Right lobe of liver (tissue), 6 donors: ENCODE measurements around the gene UBE2G2. TPM values are rescaled to one million over a fixed set of nuclear protein-coding genes. Genes with fewer than 3 reads are reported as not detected.

Experiments used
- ATAC-seq, 4 donors: fragments of 200-7000 bp; cut with Tn5 transposase; one replicate each; pipeline ENCODE4 v1.9.1; 2020; ENCODE audit warnings: mild to moderate bottlenecking in 4 of 4, moderate library complexity in 4 of 4
- DNase-seq, 3 donors: peaks; one replicate each; pipeline ENCODE4 v3.0.0-alpha.2; 2020
- H3K27ac ChIP-seq, 3 donors: fragments of 200-600 bp; one replicate each; pipeline ENCODE4 v1.8.0; 2022
- H3K27me3 ChIP-seq, 2 donors: fragments of 200-600 bp; one replicate each; pipeline ENCODE4 v1.8.0; 2022
- H3K36me3 ChIP-seq, 4 donors: fragments of 200-600 bp; sonication (generic) in 1 of 4; one replicate each; pipeline versions ENCODE4 v1.5.1 to v1.8.0; 2017 to 2022; ENCODE audit warnings: control low read depth in 1 of 4
- H3K4me1 ChIP-seq, 4 donors: fragments of 200-600 bp; sonication (generic) in 1 of 4; one replicate each; pipeline versions ENCODE4 v1.5.1 to v1.8.0; 2017 to 2022; ENCODE audit warnings: control low read depth in 1 of 4
- H3K4me3 ChIP-seq, 3 donors: fragments of 200-600 bp; one replicate each; pipeline ENCODE4 v1.8.0; 2022
- H3K9me3 ChIP-seq, 4 donors: fragments of 200-600 bp; sonication (generic) in 1 of 4; one replicate each; pipeline versions ENCODE4 v1.5.1 to v1.8.0; 2017 to 2022; ENCODE audit warnings: control low read depth in 1 of 4
- POLR2A ChIP-seq: fragments of 450-650 bp; IDR thresholded peaks from one replicate; pipeline ENCODE4 v1.6.1; 2017; ENCODE audit warnings: antibody characterized with exemption, mild to moderate bottlenecking
- WGBS: methylation state at CpG from one replicate; pipeline ENCODE4 v1.1.6; 2018; ENCODE audit warnings: low coverage, low lambda C conversion rate; ENCODE audit not compliant: insufficient coverage; ENCODE audit errors: missing lambda C conversion rate; 5-methylcytosine and 5-hydroxymethylcytosine counted together
- intact Hi-C, 2 donors: fragments of 100-400 bp; cut with DNase I; formaldehyde crosslinking; loops; one replicate each; pipeline versions ENCODE4 v1.11.2 to v1.14.1; 2022
- total RNA-seq, 6 experiments: library from RNA; depleted of rRNA in 2 of 6; stranded (reverse); fragments of >200 nt in 2 of 6; fragmentation: NEBNext Ultra II Directional in 3 of 6; extraction: Animal tissue kit (Norgen Biotek cat#: 25700) in 3 of 6; gene quantifications; one replicate each; pipeline versions ENCODE4 v1.1.0 to v1.2.4, GENCODE V29; 2016 to 2023
- TF ChIP-seq, protein P1 (sequence below), 4 donors: fragments of 200-600 bp in 3 of 4; fragments of 450-650 bp in 1 of 4; IDR thresholded peaks; one replicate each; pipeline versions ENCODE4 v1.5.1 to v1.8.0; 2016 to 2022; ENCODE audit warnings: antibody characterized with exemption in 4 of 4, mild to moderate bottlenecking in 2 of 4
- donor health status: DM: no; HTN: yes; CAD: no.
- donor health status: DM: no; HTN: no; CAD: no.
- donor health status: DM: no; HTN: no; CAD: no.
- donor health status: DM: no; HTN: yes; CAD: no.
- donor health status: DM: no; HTN: yes; CAD: no.

Gene UBE2G2
- total RNA-seq, 6 experiments from 2014 or later, result 41.5 to 54.6 (median 49.9) TPM

DNA sequence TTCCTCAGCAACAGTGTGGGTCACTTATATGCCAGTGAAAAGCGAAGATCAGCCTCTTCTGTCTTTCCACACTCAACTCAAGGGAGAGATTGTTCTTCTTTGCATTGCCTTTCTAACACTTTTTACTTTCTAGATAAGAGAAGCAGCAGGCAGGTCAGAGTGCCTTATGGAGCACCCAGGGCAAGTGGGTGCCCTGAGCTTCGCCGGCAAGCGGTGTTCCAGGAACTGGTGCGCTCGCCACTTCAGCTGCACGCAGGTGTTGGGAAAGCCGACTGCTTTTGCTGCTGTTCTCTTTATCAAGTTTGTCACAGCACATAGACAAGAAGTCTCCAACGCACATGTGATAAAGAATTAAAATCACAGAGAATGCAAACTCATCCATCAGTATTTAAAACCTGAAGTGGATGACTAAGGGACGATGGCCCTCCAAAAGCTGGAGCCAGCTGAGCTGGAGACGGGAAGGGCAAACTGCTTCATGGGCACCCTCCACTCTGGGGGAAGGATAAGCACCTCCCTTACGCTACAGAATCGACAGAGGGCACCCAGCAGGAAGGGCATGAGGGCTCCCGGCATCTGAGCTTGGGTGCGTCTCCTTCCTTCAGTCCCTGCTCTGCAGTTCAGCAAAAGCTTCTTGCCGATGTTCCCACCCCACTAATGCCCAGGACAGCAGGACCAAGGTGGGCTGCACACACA lies 20.7 kb downstream of the UBE2G2 start:
- no peak overlapping the region for H3K4me3 ChIP-seq
- TF ChIP-seq, protein P1, sequence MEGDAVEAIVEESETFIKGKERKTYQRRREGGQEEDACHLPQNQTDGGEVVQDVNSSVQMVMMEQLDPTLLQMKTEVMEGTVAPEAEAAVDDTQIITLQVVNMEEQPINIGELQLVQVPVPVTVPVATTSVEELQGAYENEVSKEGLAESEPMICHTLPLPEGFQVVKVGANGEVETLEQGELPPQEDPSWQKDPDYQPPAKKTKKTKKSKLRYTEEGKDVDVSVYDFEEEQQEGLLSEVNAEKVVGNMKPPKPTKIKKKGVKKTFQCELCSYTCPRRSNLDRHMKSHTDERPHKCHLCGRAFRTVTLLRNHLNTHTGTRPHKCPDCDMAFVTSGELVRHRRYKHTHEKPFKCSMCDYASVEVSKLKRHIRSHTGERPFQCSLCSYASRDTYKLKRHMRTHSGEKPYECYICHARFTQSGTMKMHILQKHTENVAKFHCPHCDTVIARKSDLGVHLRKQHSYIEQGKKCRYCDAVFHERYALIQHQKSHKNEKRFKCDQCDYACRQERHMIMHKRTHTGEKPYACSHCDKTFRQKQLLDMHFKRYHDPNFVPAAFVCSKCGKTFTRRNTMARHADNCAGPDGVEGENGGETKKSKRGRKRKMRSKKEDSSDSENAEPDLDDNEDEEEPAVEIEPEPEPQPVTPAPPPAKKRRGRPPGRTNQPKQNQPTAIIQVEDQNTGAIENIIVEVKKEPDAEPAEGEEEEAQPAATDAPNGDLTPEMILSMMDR (IDR thresholded peaks at IDR 0.05), result no peak
- TF ChIP-seq POLR2A, result no peak
- no peaks in the 10 kb centered on the region for H3K27me3 ChIP-seq
- intact Hi-C loops, result loop anchor here in 1 of 2 donors (10.0 kb wide), 1 partner anchor 266 kb away; no protein-coding TSS in a partner anchor
- H3K9me3 ChIP-seq, result no peaks in the 10 kb centered on the region
- H3K27ac ChIP-seq, result no peak overlapping the region
- ATAC-seq (no peak), DNase-seq (no peak)
- H3K36me3 ChIP-seq, result peaks cover 0 to 9% (median 0%) of the 10 kb centered on the region in 4 donors
- WGBS, result 93% methylated on average over 10 of the region's 16 CpGs
- peaks cover 0 to 14% (median 6%) of the 10 kb centered on the region in 4 donors for H3K4me1 ChIP-seq

DNA sequence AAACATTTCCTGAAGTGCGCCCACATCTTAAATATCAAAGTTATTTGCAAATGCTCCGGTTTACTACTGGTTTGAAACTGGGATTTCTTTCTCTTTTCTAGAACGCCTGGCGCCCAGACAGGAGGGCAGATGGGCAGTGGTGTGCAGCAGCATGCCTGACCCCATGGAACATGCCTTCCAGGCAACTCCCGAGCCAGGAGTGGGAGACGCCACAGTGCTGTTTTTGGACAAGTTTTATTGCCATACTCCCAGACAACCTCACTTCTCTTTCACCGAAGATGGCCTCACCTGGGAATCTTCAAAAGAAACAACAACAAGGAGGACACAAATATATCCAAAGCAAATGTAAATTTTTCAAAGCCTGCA lies 21.5 kb downstream of the UBE2G2 start:
- WGBS, result 71% methylated on average over 7 of the region's 7 CpGs
- no peak for ATAC-seq
- Histone ChIP-seq H3K36me3 (peaks cover 0 to 17% (median 0%) of the 10 kb centered on the region in 4 donors), H3K27me3 (no peaks in the 10 kb centered on the region), H3K27ac (no peak overlapping the region), H3K4me1 (peaks cover 0 to 9% (median 4%) of the 10 kb centered on the region in 4 donors), H3K9me3 (no peaks in the 10 kb centered on the region), H3K4me3 (no peak overlapping the region)
- TF ChIP-seq, protein P1 (IDR thresholded peaks at IDR 0.05), result no peak
- TF ChIP-seq POLR2A, result no peak
- no peak for DNase-seq
- intact Hi-C loops, result loop anchor here in 1 of 2 donors (10.0 kb wide), 1 partner anchor 265 kb away; no protein-coding TSS in a partner anchor

DNA sequence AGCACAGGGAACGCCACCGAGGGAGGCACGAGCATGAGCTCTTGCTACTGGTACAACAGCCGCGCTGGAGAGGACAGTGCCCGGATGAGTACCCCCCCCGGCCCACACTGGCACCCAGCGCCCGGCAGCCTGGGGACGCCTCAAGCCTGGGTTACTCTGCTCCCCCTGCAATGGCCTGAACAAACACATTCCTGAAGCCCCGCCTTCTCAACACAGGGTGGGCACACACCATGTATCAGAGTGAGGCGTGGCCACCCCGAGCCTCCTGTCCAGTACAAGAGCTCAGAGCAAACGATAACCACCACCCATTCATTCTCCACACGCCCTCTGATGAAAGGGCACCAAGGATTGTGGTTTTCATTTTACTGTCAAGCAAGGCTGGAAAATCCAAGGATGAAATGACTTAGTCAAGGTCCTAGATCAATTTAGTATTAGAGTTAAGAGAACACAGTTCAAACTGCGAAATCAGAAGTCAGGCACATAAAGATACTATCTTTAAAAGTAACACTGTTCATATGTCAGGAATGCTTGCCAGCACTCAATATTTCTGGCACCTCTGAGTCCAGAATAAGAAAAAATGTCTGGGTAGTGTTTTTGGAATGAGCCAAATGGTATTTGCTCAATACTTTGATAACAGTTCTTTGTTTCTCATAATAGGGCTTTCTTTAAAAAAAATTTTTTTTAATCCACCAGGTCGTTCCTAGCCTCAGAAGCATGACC lies 22.0 kb downstream of the UBE2G2 start:
- H3K27ac ChIP-seq, result no peak overlapping the region
- H3K4me1 ChIP-seq, result peaks cover 0 to 9% (median 4%) of the 10 kb centered on the region in 4 donors
- no peaks in the 10 kb centered on the region for H3K27me3 ChIP-seq
- intact Hi-C loops, result loop anchor here in 1 of 2 donors (10.0 kb wide), 1 partner anchor 265 kb away; no protein-coding TSS in a partner anchor
- no peaks in the 10 kb centered on the region for H3K9me3 ChIP-seq
- no peak overlapping the region for H3K4me3 ChIP-seq
- peak in 1 of 4 donors; percentile 40 for ATAC-seq
- TF ChIP-seq, protein P1 (IDR thresholded peaks at IDR 0.05), result no peak
- no peak for TF ChIP-seq POLR2A
- whole genome bisulfite sequencing, result 71% methylated on average over 6 of the region's 17 CpGs
- H3K36me3 ChIP-seq, result peaks cover 0 to 22% (median 4%) of the 10 kb centered on the region in 4 donors
- DNase-seq, result no peak

DNA sequence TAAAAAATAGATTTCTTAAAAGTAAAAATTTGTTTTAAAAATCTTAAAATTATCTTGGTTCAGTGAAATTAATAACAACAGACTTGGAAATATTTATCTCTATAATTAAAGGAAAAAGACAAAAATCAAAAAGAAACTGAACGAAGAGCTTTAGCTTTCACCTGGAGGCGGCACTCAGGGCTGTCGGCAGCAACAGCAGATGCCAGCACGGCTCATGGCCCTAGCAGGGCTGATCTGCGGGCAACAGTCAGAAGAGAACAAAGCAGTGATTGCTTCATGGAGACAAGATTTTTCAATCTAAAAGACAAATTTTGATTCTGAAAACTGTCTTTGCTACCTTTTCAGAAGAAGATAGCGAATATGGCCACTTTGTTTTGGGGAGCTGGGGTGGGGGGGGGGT lies 22.6 kb downstream of the UBE2G2 start:
- Histone ChIP-seq H3K4me3 (no peak overlapping the region), H3K9me3 (no peaks in the 10 kb centered on the region), H3K27ac (no peak overlapping the region), H3K36me3 (peaks cover 0 to 28% (median 8%) of the 10 kb centered on the region in 4 donors), H3K27me3 (no peaks in the 10 kb centered on the region), H3K4me1 (peaks cover 0 to 9% (median 4%) of the 10 kb centered on the region in 4 donors)
- ATAC-seq (peak in 2 of 4 donors; percentile 73), DNase-seq (no peak)
- no peak for TF ChIP-seq POLR2A
- TF ChIP-seq, protein P1 (IDR thresholded peaks at IDR 0.05), result no peak
- intact Hi-C loops, result no loop called here
- WGBS, result 43% methylated on average over 6 of the region's 6 CpGs
